Thyroid gland (tissue), 4 donors: ENCODE results near the gene SMIM32.

Source experiments
- POLR2A ChIP-seq, 2 donors: fragments of 450-650 bp; IDR thresholded peaks; one replicate each; pipeline ENCODE4 v1.6.1; 2017; ENCODE audit warnings: antibody characterized with exemption in 2 of 2, mild to moderate bottlenecking in 2 of 2, moderate library complexity in 1 of 2
- TF ChIP-seq, protein P1 (sequence below), 6 experiments: fragments of 200-600 bp in 3 of 6; fragments of 450-650 bp in 3 of 6; sonication (generic) in 3 of 6; IDR thresholded peaks; one replicate each; pipeline ENCODE4 v1.5.1; 2016 to 2019; ENCODE audit warnings: antibody characterized with exemption in 6 of 6, mild to moderate bottlenecking in 2 of 6, inconsistent platforms in 1 of 6, moderate library complexity in 1 of 6

DNA sequence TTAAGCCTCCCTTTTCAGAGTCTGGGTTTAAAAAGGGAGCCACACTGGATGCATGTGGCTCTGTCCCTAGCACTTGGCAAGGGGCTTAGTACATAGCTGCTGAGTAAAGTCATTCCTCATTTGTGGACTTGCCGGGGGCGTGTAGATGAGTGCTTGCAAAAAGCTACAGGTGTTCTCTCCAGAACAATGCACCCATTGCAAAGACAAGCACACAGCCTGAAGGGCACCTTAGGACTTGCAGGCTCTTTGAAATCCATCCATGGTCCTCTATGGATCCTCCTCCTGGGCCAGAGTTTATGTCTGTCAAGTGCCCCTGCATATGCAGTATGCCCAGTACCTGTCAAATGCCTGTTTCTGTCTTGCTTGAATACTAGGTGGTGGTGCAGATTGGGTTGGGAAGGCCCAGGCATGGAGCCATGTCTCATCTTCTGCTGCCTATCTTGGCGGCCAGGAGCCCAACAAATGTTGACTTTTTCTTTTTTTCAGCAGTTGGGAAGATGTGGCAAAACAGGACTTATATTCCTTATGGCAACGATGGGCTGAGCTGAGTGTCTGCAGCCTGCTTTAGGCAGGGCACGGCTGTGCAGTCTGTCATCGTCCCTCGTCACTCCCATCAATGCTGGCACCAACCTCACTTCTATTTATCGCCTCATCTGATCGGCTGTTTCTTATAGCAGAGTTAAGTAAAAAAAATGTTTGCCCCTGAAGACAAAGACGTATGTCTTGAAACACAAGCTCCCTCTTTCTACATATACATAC, 18.5 kb upstream of the SMIM32 start:
- TF ChIP-seq POLR2A (IDR thresholded peaks at IDR 0.05), result no peak
- TF ChIP-seq, protein P1, sequence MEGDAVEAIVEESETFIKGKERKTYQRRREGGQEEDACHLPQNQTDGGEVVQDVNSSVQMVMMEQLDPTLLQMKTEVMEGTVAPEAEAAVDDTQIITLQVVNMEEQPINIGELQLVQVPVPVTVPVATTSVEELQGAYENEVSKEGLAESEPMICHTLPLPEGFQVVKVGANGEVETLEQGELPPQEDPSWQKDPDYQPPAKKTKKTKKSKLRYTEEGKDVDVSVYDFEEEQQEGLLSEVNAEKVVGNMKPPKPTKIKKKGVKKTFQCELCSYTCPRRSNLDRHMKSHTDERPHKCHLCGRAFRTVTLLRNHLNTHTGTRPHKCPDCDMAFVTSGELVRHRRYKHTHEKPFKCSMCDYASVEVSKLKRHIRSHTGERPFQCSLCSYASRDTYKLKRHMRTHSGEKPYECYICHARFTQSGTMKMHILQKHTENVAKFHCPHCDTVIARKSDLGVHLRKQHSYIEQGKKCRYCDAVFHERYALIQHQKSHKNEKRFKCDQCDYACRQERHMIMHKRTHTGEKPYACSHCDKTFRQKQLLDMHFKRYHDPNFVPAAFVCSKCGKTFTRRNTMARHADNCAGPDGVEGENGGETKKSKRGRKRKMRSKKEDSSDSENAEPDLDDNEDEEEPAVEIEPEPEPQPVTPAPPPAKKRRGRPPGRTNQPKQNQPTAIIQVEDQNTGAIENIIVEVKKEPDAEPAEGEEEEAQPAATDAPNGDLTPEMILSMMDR (IDR thresholded peaks at IDR 0.05), result no peak
